Measurements from ENCODE around the gene GRIN1.
"Not testable (repeated sequence)": the region's sequence is repeated elsewhere in the genome, so short reads cannot be mapped to it uniquely, and the experiment has no call there.

Gene GRIN1

DNA sequence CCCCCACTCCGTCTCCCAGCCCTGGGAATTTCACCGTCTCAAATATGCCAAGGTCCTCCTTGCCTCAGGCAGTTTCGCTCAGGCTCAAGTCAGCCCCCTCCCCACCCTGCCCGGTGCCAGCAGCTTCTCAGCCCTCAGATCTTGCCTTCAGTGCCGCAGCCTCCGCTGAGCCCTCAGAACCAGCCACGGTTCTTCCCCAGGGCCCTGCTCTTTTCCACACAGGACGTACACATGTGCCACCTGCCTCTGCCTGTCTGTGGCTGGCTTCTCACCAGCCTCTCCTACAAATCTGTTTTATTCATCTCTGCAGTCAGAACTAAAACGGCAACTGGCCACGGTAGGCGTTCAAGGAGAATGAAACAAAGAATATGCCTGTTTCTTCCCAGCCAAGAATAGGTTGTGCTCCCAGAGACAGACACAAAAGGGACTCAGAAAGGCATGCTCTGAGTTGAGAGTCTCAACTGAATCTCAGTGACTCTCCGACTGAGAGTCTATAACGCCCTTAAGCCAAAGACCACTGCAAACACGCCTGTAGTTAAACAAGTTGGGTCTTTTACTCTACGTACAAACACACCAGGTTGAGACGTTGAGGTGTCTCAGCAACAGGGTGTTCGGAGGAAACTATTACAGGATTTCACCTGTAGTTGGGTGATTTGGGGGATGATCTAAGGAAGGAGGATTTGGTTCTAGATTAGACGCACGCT lies 10.6 kb upstream of the GRIN1 start:
- TF ChIP-seq CTCF (IDR thresholded peaks at IDR 0.05; ENCODE audit: control insufficient read depth, extremely low read depth, insufficient read depth): no peak
- no peak for DNase-seq (ENCODE audit: low read depth)
- peak overlapping the region; percentile 82 for H3K4me3 ChIP-seq (ENCODE audit: low read depth, low read length)

DNA sequence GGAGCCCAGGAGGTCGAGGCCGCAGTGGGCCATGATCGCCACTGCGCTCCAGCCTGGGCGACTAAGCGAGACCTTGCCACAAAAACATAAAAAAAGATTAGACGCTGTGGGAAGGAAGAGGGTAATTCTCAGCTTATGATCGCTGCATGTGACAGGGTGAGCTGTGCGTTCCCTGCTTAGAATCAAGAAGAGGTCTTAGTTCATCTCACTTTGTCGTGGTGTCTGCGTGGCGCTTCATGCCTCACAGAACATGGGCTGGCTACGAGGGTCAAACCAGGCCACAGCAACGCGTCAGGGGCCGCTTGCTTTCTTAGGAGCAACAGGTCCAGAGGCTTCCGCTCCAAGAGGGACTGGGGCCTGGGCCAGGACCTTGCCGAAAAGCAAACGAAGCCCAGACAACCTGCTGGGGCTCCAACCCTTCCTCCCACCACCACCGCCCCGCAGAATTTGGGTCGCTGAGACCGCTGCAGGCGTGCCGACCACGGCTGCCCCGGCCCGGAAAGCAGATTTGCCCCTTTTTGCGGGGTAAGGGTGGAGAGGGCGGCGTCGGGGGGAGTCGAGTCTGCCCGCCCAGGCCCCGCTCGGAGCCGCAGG lies 10.0 kb upstream of the GRIN1 start:
- H3K4me3 ChIP-seq (ENCODE audit: low read depth, low read length): peak overlapping the region; percentile 82
- DNase-seq (ENCODE audit: low read depth): no peak
- no peak for TF ChIP-seq CTCF (IDR thresholded peaks at IDR 0.05; ENCODE audit: control insufficient read depth, extremely low read depth, insufficient read depth)

DNA sequence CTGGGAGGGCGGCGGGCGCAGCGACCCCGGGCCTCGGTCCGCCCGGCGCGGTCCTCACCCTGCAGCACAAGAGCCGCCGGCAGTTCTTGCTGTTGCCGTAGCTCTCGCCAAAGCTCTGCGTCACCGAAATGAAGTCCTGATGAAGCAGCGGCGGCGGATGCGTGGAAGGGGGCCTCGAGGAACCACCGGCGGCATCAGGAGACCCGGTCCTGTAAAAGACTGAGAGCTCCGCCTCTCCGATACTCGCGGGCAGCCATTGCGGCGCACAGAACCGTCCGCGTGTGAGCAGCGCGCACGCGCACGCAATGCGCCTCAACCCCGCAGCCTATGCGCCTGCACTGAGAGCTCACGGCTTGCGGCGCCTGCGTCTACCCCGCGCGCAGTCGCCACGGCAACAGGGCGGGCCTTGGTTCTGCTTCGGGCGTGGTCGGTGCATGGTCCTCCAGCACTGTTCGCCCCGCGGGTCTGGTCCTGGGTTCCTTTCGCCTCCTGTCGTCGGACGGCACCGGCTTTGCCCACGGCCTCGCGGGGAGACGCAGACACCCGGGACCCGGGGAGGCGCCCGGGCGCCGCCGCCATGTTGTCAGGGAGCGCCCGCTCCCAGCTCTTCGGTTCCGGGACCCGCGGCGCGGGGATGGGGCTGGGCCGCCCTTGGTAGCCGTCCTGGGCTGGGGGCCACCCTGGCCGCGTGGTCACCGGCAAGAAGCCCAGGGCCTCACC lies 9.3 kb upstream of the GRIN1 start:
- peak overlapping the region; percentile 82 for H3K4me3 ChIP-seq (ENCODE audit: low read depth, low read length)

DNA sequence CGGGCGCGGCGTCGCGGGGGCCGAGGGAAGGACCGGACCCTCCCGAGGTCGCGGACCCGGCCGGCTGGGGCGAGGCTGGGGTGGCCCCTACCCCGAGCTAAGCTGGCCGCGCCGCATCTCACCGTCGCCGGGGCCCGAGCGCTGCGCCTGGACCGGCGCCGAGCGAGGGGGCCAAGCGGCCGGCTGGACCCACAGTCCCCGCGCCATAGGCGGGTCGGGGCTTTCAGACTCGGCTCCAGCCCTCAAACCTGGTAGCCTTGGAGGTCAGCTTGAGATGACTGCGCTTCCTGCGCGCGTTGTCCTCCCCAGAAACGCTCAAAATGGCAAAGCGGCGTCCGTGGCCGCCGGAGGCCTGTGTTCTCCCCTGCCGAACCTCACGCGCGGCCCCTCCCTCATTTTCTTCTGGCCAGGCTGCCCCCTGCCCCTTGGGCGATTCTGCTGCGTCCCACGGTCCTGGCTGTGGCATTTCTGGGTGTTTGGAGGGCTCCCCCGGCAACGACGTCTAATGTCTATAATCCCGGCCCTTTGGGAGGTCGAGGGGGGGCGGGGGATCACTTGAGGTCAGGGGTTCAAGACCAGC lies 8.7 kb upstream of the GRIN1 start:
- DNase-seq (ENCODE audit: low read depth): no peak
- TF ChIP-seq CTCF (IDR thresholded peaks at IDR 0.05; ENCODE audit: control insufficient read depth, extremely low read depth, insufficient read depth): no peak
- peak overlapping the region; percentile 82 for H3K4me3 ChIP-seq (ENCODE audit: low read depth, low read length)

More for the DNA sequence above, 9.3 kb upstream of the GRIN1 start:
- TF ChIP-seq CTCF (IDR thresholded peaks at IDR 0.05; ENCODE audit: control insufficient read depth, extremely low read depth, insufficient read depth): no peak
- DNase-seq (ENCODE audit: low read depth): peak; percentile 78

- no peak overlapping the region for H3K4me3 ChIP-seq (ENCODE audit: low read depth, low read length)
- DNase-seq (ENCODE audit: low read depth): no peak
- no peak for TF ChIP-seq CTCF (IDR thresholded peaks at IDR 0.05; ENCODE audit: control insufficient read depth, extremely low read depth, insufficient read depth)
Measured at GRCh38 chr9:137134191-137134590, 4.8 kb upstream of the GRIN1 start.

DNA sequence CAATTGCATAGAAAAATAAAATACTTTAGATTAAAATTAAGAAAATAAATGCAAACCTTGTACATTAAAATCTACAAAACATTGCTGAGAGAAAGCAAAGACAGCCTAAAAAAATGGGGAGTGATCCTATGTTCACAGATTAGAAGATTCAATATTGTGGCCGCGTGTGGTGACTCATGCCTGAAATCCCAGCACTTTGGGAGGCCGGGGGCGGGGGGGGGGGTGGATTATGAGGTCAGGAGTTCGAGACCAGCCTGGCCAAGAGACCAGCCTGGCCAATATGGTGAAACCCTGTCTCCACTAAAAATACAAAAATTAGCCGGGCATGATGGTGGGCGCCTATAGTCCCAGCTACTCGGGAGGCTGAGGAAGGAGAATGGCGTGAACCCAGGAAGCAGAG lies 3.8 kb upstream of the GRIN1 start:
- H3K4me3 ChIP-seq (ENCODE audit: low read depth, low read length); DNase-seq (ENCODE audit: low read depth): not testable (repeated sequence)

DNA sequence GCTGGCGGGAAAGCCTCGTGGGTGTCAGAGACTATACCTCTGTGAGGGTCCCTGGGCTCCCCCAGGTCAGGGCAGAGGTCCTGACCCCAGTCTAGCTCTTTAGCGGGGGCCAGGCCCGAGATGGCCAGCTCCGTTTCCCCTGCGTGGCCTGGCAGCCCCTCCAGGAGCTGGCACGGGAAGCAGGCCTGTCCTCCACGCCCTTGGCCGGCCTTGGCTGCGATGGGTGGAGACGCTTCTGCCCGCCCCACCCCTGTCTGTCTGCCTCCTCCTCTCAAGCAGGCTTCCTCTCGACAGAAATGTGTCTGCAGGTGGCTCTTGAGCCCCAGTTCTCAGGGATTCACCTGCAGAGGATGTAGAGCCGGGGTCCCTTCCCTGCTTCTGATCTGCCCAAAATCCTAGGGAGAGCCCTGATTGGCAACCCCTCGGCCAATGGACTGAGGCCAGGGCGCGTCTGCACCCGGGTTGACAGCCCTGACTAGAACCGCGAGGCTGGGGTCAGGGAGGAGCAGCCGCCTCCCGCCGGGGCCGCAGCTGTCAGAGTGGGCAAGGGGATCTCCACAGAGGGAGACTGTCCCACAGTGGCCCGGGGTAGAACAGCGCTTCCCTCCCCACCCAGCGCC lies 2.6 kb upstream of the GRIN1 start:
- TF ChIP-seq CTCF (IDR thresholded peaks at IDR 0.05; ENCODE audit: control insufficient read depth, extremely low read depth, insufficient read depth): no peak
- no peak for DNase-seq (ENCODE audit: low read depth)
- no peak overlapping the region for H3K4me3 ChIP-seq (ENCODE audit: low read depth, low read length)
